Mononuclear cell (primary cell): ENCODE measurements around the gene INPP5F. TPM values are rescaled to one million over a fixed set of nuclear protein-coding genes. Genes with fewer than 3 reads are reported as not detected.
"Not testable (repeated sequence)": the region's sequence is repeated elsewhere in the genome, so short reads cannot be mapped to it uniquely, and the experiment has no call there.

Experiments
- H3K27me3 ChIP-seq: 2 replicates; pipeline ENCODE4 v1.6.0; 2011; ENCODE audit warnings: low read length, control low read depth; ENCODE audit not compliant: insufficient read depth
- H3K4me1 ChIP-seq: 2 replicates; pipeline ENCODE4 v1.5.1; 2011; ENCODE audit warnings: mild to moderate bottlenecking, low read length, control low read depth; ENCODE audit not compliant: insufficient read depth
- H3K4me3 ChIP-seq: 2 replicates; pipeline ENCODE4 v1.5.1; 2011; ENCODE audit warnings: mild to moderate bottlenecking, low read length, moderate library complexity
- H3K9me3 ChIP-seq: 2 replicates; pipeline ENCODE4 v1.5.1; 2011; ENCODE audit warnings: low read depth, mild to moderate bottlenecking, control low read depth, low read length
- total RNA-seq: library from RNA; depleted of rRNA; stranded (reverse); fragments of >200 nt; gene quantifications from one replicate; pipeline ENCODE4 v1.2.3, GENCODE V29; 2012

Gene INPP5F
- total RNA-seq, 1 donor = 8.1 TPM

DNA sequence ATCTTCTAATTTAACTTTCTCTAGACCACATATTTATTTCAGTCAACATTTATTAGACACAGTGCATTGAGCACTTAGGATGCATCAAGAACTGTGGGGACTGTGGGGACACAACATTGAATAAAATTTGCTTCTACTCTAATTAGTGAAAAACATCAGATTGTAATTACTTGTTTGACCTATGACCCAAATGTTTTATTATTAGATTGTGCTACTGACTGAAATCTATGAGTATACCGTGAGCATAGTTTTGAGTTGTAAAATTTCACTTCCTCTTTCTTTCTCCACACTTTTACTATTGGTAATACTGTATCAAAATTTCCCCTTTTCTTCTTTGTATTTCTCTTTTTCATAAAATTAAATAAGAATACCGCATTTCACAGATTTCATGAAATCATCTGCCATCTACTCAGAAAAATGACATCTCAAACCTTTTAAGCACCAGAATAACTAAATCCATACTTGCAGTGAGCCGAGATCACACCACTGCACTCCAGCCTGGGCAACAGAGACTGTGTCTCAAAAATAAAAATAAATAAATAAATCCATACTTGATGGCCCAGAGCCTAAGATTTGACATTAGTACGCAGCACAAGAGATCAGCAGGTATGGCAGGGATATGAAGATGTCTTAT lies 25.4 kb upstream of the INPP5F start:
- Histone ChIP-seq H3K4me3 (no peak overlapping the region), H3K27me3 (no peaks in the 10 kb centered on the region), H3K9me3 (no peaks in the 10 kb centered on the region), H3K4me1 (peaks cover 35% of the 10 kb centered on the region)

DNA sequence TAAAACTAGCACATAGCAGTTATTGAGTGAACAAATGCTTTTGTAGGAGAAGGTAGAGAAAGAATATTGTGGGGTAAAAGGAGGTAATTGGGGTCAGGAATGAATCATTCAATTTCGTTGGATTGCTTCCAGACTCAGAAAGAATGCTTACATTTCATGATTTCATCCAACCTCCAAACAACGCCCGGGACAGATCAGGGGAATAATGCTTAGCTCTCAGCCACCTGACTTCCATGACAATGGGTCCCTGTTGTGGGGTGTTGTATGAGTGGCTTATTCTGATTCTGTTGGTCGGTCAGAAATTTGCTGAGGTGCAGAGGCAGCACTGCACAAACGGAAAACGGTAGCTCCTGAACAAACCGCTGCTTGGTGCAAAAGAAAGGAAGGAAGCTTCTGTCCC lies 24.0 kb upstream of the INPP5F start:
- no peak overlapping the region for H3K4me3 ChIP-seq
- H3K27me3 ChIP-seq = no peaks in the 10 kb centered on the region
- H3K4me1 ChIP-seq = peaks cover 41% of the 10 kb centered on the region
- no peaks in the 10 kb centered on the region for H3K9me3 ChIP-seq

DNA sequence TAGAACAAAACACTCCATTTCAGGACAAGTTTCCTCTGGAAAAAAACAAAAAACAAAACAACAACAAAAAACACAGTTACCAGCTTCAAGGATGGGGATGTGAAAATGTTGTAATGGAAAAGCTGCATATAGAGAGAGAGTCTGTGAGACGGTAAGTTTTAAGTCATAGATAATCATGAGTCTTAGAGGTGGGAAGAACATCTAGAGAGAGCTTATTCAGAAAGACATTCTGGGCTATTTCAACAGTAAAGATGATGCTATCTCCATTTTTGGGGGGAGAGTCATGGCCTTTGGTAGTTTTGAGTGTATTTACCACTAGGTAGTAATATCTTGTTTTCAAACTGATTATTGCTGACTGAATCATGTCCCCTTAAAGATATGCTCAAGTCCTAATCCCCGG lies 23.3 kb upstream of the INPP5F start:
- Histone ChIP-seq H3K4me1 (peaks cover 41% of the 10 kb centered on the region), H3K4me3 (no peak overlapping the region), H3K27me3 (no peaks in the 10 kb centered on the region), H3K9me3 (no peaks in the 10 kb centered on the region)

DNA sequence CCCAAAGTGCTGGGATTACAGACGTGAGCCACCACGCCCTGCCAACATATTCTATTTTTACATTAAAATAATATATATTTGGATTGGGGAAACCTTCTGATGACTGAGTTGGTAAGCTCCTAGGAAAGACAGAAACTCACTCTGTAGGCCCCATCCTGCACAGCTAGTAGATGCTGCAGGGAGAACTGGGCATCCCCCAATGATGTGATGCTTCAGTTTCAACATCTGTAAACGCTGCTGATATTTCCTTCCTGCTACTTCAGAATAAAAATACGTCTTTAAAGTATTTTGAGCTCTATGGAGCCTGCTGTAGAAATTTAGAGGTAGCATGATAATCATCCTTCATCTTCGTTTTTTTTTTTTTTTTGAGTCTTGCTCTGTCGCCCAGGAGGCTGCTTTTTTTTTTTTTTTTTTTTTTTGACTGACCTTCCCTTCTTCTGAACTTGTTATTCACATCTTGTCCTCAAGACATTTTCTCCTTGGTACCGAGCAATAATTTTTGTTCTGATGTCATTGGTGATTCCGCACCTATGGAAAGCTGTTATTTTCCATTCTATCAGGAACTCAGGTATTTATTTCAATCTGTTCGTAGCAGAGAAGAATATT lies 21.8 kb upstream of the INPP5F start:
- H3K27me3 ChIP-seq = no peaks in the 10 kb centered on the region
- H3K4me3 ChIP-seq = no peak overlapping the region
- H3K4me1 ChIP-seq = peaks cover 49% of the 10 kb centered on the region
- H3K9me3 ChIP-seq = no peaks in the 10 kb centered on the region

DNA sequence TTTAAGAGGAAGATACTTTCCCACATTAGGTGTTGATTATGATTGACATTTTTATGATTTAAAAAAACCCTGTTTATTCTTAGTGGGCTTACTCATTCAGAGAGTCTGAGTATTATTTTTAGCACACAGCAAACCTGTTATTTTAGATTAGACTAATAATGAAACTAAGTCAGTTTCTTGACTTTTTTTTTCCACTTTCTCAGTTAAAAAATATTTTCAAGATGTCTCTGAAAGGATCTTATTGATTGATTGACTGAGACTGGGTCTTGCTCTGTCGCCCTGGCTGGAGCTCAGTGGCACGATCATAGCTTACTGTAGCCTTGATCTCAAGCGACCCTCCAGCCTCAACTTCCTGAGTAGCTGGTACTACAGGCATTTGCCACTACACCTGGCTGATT lies 20.4 kb upstream of the INPP5F start:
- no peaks in the 10 kb centered on the region for H3K27me3 ChIP-seq
- H3K4me3 ChIP-seq = no peak overlapping the region
- H3K4me1 ChIP-seq = peaks cover 47% of the 10 kb centered on the region
- H3K9me3 ChIP-seq = no peaks in the 10 kb centered on the region

DNA sequence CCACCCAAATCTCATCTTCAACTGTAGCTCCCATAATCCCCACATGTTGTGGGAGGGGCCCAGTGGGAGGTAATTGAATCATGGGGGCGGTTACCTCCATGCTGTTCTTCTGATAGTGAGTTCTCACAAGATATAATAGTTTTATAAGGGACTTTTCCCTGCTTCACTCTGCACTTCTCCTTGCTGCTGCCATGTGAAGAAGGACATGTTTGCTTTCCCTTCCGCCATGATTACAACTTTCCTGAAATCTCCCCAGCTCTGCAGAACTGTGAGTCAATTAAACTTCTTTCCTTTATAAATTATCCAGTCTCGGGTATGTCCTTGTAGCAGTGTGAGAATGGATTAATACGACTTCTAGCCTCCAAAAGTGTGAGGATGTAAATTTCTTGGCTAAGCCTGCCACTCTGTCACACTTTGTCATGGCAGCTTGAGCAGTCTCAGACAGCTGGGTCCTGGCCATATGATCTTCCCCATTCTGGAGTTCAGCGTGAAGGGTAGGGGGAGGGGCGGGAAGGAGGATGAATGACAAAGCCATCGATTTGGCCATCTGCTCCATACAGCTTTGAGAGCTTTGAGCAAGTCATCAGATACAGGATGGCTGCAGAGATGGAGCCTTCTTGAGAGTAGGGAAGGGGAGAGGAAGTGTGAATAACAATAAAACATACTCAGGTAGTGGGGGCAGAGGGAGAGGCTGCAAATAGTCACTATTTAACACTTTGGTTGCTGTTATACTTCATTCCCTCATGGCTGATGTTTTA lies 19.1 kb upstream of the INPP5F start:
- peaks cover 41% of the 10 kb centered on the region for H3K4me1 ChIP-seq
- no peaks in the 10 kb centered on the region for H3K9me3 ChIP-seq
- H3K27me3 ChIP-seq = no peaks in the 10 kb centered on the region
- no peak overlapping the region for H3K4me3 ChIP-seq

DNA sequence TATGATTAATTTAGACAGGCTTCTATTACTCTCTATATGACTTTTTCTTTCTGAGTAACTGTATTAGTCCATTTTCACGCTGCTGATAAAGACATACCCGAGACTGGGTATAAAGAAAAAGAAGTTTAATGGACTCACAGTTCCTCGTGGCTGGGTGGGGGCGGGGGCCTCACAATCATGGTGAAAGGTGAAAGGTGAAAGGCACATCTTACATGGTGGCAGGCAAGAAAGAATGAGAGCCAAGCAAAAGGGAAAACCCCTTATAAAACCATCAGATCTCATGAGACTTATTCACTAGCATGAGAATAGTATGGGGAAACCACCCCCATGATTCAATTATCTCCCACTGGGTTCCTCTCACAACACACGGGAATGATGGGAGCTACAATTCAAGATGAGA lies 18.5 kb upstream of the INPP5F start:
- peaks cover 41% of the 10 kb centered on the region for H3K4me1 ChIP-seq

DNA sequence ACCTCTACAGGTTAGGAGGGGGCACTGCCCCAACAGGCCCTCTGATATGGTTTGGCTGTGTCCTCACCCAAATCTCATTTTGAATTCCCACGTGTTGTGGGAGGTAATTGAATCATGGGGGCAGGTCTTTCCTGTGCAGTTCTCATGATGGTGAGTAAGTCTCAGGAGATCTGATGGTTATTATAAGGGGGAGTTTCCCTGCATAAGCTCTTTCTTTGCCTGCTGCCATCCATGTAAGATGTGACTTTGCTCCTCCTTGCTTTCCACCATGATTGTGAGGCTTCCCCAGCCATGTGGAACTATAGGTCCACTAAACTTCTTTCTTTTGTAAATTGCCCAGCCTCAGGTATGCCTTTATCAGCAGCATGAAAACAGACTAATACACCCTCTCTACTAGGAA lies 14.9 kb upstream of the INPP5F start:
- not testable (repeated sequence) for H3K9me3 ChIP-seq, H3K4me3 ChIP-seq, H3K27me3 ChIP-seq
- peaks cover 14% of the 10 kb centered on the region for H3K4me1 ChIP-seq

More for the DNA sequence above, 18.5 kb upstream of the INPP5F start:
- not testable (repeated sequence) for H3K27me3 ChIP-seq, H3K4me3 ChIP-seq, H3K9me3 ChIP-seq

DNA sequence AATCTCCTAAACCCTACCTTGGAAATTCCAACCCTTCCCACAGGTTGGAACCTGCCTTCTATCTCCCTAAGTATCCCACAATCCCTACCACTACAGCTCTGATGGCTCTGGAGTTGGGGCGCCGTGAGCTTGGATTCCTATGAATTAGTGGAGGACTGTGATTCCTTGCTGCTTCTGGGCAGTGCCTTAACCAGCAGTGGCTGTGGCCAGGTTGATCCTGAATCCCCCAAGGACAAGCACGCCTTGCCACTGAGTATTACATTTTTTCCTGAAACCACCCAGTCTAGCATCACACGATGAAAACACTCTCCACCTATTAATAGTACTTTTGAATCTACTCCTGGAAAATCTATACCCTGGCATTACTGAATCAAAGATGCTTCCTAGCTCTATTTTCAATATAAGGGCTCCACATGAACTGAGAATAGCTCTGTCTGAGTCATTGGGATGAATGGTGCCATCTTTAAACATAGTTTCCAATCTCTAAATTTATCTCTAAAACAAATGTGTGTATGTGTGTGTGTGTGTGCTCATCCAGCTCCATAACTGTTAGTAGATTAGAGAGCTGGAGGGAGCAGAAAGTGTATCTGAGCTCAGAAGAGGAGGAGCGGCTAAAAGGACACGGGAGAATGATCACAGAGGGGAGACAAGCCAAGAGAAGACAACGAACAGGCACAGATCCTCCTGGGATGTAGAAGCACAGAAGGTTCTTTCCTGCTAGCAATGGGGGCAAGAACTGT lies 11.9 kb upstream of the INPP5F start:
- H3K27me3 ChIP-seq = no peaks in the 10 kb centered on the region
- H3K9me3 ChIP-seq = no peaks in the 10 kb centered on the region
- H3K4me3 ChIP-seq = no peak overlapping the region
- peaks cover 5% of the 10 kb centered on the region for H3K4me1 ChIP-seq

DNA sequence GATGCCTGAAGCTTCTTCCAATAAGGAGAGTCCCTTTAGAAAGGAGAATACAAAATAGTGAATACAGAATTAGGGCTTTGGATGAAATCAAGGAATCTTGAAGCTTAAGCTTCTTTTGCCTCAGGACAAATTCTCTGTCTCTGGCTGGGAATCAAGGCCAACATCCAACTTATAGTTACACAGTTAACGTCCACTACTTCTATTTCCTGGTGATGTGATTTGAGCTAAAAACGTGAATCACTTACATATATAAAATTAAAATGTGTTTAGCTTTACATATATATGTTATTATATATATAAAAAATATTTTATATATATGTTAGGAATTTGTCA lies 11.4 kb upstream of the INPP5F start:
- peaks cover 3% of the 10 kb centered on the region for H3K4me1 ChIP-seq

DNA sequence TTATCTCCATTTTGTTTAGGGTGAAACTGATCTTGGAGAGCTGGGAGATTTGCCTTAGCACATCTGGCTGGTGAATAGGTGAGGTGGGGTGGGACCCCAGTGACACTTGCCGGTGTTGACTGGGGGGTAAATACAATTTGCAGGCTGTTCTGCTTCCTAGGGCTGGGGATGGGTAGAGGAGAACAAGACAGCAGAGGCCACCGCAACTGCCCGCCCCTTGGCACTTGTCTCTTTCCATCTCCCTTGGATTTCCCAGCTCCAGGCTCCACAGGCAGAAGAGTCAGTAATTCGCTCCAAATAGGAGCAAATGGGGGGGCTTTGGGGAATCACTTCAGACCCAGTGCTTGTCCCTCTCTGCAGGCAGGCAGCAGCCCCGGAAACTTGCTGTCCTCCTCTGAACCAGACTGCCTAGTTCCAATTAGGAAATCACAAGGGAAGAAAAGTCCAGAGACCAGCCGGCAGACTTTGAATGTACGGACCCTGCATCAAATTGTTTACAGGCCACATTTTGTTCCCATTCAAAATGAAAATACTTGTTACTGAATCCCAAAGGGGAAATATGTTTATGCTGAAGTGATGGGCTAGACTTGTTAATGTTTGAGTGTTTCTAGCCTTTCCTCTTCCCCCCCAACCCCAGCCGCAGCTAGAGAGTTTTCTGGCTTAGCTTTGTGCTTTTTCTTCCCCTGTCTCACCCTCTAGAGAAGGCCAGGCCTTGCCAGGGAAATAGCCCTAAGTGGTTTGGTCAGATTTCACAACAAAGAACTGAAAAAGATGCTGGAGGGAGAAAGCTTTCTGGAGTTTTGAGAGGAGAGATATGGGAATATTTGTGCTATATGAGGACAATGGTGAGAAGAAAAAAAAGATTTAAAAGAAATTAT lies 10.0 kb upstream of the INPP5F start:
- no peaks in the 10 kb centered on the region for H3K9me3 ChIP-seq
- H3K4me1 ChIP-seq = no peaks in the 10 kb centered on the region
- H3K4me3 ChIP-seq = no peak overlapping the region
- H3K27me3 ChIP-seq = no peaks in the 10 kb centered on the region

More for the DNA sequence above, 11.4 kb upstream of the INPP5F start:
- Histone ChIP-seq H3K4me3 (no peak overlapping the region), H3K9me3 (no peaks in the 10 kb centered on the region), H3K27me3 (no peaks in the 10 kb centered on the region)

DNA sequence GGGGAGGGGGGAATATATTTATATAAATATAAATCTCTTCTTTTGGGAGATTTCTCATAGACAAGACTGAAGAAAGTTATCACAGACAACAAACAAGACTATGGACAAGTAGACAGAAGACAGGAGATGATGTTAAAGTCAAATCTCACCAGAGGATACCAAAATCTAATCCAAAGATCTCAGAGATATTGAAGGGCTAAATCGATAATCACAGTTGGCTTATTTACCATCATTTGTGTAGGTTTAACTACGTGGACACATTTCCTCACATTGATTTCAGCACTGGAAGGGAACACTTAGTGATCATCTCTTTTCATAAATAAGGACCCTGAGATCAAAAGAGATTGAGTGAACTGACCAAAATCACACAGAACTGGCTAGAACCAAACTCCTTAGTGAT lies 2.7 kb upstream of the INPP5F start:
- Histone ChIP-seq H3K4me1 (peaks cover 33% of the 10 kb centered on the region), H3K9me3 (no peaks in the 10 kb centered on the region), H3K4me3 (no peak overlapping the region), H3K27me3 (no peaks in the 10 kb centered on the region)

DNA sequence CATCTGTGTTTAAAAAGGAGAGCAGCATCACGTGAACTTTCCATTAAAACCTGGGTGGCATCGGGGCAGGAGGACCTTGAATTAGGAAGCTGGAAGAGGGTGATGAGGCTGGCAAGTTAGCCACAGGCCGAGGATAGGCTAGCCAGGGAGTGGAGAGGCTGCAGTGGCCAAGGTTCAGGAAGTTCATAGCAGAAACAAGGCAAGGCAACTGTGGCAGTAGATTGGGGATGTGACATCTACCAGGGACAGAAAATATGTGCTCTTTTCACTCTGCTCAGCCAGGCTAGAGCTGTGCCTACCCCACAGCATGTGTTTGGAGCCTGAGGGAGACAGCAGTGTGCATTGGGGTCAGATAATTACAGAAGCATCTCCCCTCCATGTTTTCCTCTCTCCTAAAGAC lies 2.2 kb upstream of the INPP5F start:
- H3K4me3 ChIP-seq = no peak overlapping the region
- H3K27me3 ChIP-seq = no peaks in the 10 kb centered on the region
- H3K4me1 ChIP-seq = peaks cover 33% of the 10 kb centered on the region
- H3K9me3 ChIP-seq = no peaks in the 10 kb centered on the region

DNA sequence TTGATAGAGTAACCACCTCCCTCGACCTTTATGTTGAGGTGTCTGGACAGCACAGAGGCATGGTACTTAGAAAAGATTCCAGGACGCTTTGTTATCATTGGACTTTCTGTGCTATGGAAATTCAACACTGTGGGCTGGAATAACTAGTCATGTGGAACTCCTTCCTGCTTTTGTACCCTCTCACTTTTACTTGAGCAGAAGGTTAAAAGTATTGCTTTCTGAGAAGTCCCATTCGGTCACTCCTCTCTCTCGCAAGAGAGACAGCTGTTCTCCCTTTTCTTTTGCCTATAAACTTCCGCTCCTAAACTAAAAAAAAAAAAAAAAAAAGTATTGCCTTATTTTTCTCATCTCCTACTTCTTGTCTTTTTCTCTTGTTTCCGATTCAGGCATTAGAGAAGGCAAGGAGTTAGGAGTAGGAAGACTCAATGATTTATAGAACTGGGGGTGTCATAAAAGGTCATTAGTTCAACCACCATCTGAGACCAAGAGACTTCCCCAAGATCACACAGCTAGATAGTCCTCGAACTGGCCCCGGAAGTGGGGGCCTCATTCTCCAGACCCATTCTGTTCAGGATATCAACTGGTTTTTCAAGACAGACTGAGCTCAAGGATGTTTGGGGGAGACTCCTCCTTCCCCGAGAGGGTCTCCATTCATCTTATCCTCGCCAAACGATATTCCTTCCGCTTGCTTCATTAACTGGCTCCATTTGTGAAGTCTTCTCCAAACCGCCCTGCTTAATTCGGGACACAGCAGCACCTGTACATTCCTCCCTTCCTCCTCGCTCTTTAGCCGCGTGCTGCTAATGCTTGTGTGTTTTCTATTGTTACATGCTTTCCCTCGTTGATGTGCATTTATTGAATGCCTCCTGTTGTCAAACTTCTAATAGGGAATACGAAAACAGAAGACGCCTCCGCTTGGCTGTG lies 995 bp upstream of the INPP5F start:
- peaks cover 33% of the 10 kb centered on the region for H3K4me1 ChIP-seq
- H3K4me3 ChIP-seq = peak overlapping the region; percentile 68
- no peaks in the 10 kb centered on the region for H3K9me3 ChIP-seq
- no peaks in the 10 kb centered on the region for H3K27me3 ChIP-seq
